ENCODE measurements around the gene VAV1. TPM values are rescaled to one million over a fixed set of nuclear protein-coding genes. Genes with fewer than 3 reads are reported as not detected.

Gene VAV1
- total and polyA plus RNA-seq, 9 of the 15 experiments (the other 6 are each of a cell fraction or from before 2014, with no cell fraction given) = 0.46 to 20.1 (median 11.1) TPM

- TF ChIP-seq ZNF57 (CRISPR knock-in tag; IDR thresholded peaks at IDR 0.05) = no peak
- TF ChIP-seq TEAD1 (CRISPR knock-in tag; IDR thresholded peaks at IDR 0.05) = no peak
- no peak for TF ChIP-seq CREBBP (IDR thresholded peaks at IDR 0.05; ENCODE audit: low read depth, low read length)
- no peak for TF ChIP-seq ZHX1 (conservative IDR thresholded peaks at IDR 0.05; ENCODE audit: low read length)
- TF ChIP-seq XRCC3 (IDR thresholded peaks at IDR 0.05) = no peak
- TF ChIP-seq, protein P1, sequence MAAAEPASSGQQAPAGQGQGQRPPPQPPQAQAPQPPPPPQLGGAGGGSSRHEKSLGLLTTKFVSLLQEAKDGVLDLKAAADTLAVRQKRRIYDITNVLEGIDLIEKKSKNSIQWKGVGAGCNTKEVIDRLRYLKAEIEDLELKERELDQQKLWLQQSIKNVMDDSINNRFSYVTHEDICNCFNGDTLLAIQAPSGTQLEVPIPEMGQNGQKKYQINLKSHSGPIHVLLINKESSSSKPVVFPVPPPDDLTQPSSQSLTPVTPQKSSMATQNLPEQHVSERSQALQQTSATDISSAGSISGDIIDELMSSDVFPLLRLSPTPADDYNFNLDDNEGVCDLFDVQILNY (CRISPR knock-in tag; IDR thresholded peaks at IDR 0.05) = no peak
- no peak for TF ChIP-seq ATF6 (CRISPR knock-in tag; IDR thresholded peaks at IDR 0.05)
- TF ChIP-seq RAD51 (IDR thresholded peaks at IDR 0.05; ENCODE audit: borderline replicate concordance, low read depth) = no peak
- no peak for TF ChIP-seq TSHZ1 (CRISPR knock-in tag; IDR thresholded peaks at IDR 0.05)
- TF ChIP-seq, protein P2, sequence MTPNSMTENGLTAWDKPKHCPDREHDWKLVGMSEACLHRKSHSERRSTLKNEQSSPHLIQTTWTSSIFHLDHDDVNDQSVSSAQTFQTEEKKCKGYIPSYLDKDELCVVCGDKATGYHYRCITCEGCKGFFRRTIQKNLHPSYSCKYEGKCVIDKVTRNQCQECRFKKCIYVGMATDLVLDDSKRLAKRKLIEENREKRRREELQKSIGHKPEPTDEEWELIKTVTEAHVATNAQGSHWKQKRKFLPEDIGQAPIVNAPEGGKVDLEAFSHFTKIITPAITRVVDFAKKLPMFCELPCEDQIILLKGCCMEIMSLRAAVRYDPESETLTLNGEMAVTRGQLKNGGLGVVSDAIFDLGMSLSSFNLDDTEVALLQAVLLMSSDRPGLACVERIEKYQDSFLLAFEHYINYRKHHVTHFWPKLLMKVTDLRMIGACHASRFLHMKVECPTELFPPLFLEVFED (CRISPR knock-in tag; conservative IDR thresholded peaks at IDR 0.05) = no peak
- no peak for TF ChIP-seq STAG1 (CRISPR knock-in tag; IDR thresholded peaks at IDR 0.05; ENCODE audit: borderline replicate concordance)
These were observed 35.1 kb upstream of the VAV1 start, which contains the start of gene GPR108 (continued) for GRCh38 chr19:6737284-6737872.

Data from K562 (cell line).